GM12874 (cell line): Measurements from ENCODE around the gene CDT1.

Source experiments
- CTCF ChIP-seq: IDR thresholded peaks from 2 replicates; pipeline ENCODE4 v1.5.1; 2011; ENCODE audit warnings: low read depth, mild to moderate bottlenecking, control low read depth, low read length, moderate library complexity; ENCODE audit not compliant: insufficient read depth

CDT1 gene

GRCh38 chr16:88763502-88764053 is 40.0 kb upstream of the CDT1 start:
- no peak for TF ChIP-seq CTCF

- no peak for TF ChIP-seq CTCF
Measured at GRCh38 chr16:88764080-88764479, 39.5 kb upstream of the CDT1 start.

GRCh38 chr16:88764913-88765349 is 38.7 kb upstream of the CDT1 start:
- TF ChIP-seq CTCF = no peak

- TF ChIP-seq CTCF = no peak
Measured at GRCh38 chr16:88766975-88767374, 36.6 kb upstream of the CDT1 start.

- no peak for TF ChIP-seq CTCF
Measured at GRCh38 chr16:88767546-88768070, 36.0 kb upstream of the CDT1 start.

GRCh38 chr16:88768071-88768783 is 35.4 kb upstream of the CDT1 start:
- TF ChIP-seq CTCF = no peak

GRCh38 chr16:88769617-88770460 is 33.8 kb upstream of the CDT1 start:
- TF ChIP-seq CTCF = no peak
